Measurements from ENCODE around the gene TMEM53.

- TF ChIP-seq CTCF (IDR thresholded peaks at IDR 0.05), result no peak
- TF ChIP-seq POLR2AphosphoS5 (IDR thresholded peaks at IDR 0.05), result peak; percentile 22
- no peak for TF ChIP-seq POLR2A (IDR thresholded peaks at IDR 0.05)
Observed at GRCh38 chr1:44650159-44650831, 24.0 kb downstream of the TMEM53 start.

Measured in prostate gland (tissue), 2 donors.